Islet precursor cell (in vitro differentiated cells): ENCODE measurements around the gene ABCA10.
A peak's percentile ranks its signal among the peaks of the same experiment; 100 is the strongest.
"Not testable (repeated sequence)": the region's sequence is repeated elsewhere in the genome, so short reads cannot be mapped to it uniquely, and the experiment has no call there.

ENCODE experiments used
- DNase-seq: peaks from one replicate; pipeline ENCODE4 v3.0.0-alpha.2; 2018

Gene ABCA10

GRCh38 chr17:69228018-69228417, 606 bp downstream of the ABCA10 start:
- DNase-seq = no peak

GRCh38 chr17:69227541-69227940, 1.1 kb downstream of the ABCA10 start:
- DNase-seq = no peak

- DNase-seq = no peak
Measured at GRCh38 chr17:69223809-69224208, 4.8 kb downstream of the ABCA10 start.

GRCh38 chr17:69222707-69223258, 5.8 kb downstream of the ABCA10 start:
- no peak for DNase-seq

GRCh38 chr17:69220098-69220497, 8.5 kb downstream of the ABCA10 start:
- DNase-seq = no peak

- no peak for DNase-seq
Measured at GRCh38 chr17:69218986-69219385, 9.6 kb downstream of the ABCA10 start.

GRCh38 chr17:69213059-69213813, 15.4 kb downstream of the ABCA10 start:
- peak; percentile 87 for DNase-seq

- no peak for DNase-seq
Measured at GRCh38 chr17:69208640-69209039, 20.0 kb downstream of the ABCA10 start.

GRCh38 chr17:69207151-69207550, 21.5 kb downstream of the ABCA10 start:
- DNase-seq = no peak

GRCh38 chr17:69198238-69198637, 30.4 kb downstream of the ABCA10 start:
- DNase-seq = no peak

GRCh38 chr17:69196105-69196653, 32.4 kb downstream of the ABCA10 start:
- not testable (repeated sequence) for DNase-seq

GRCh38 chr17:69192754-69193153, 35.9 kb downstream of the ABCA10 start:
- no peak for DNase-seq

GRCh38 chr17:69188796-69189195, 39.8 kb downstream of the ABCA10 start:
- DNase-seq = no peak

GRCh38 chr17:69188064-69188463, 40.6 kb downstream of the ABCA10 start:
- no peak for DNase-seq

- DNase-seq = peak; percentile 51
Measured at GRCh38 chr17:69187294-69187693, 41.3 kb downstream of the ABCA10 start.

- DNase-seq = no peak
Measured at GRCh38 chr17:69179227-69179952, 49.2 kb downstream of the ABCA10 start.

- no peak for DNase-seq
Measured at GRCh38 chr17:69176457-69176795, 52.2 kb downstream of the ABCA10 start.

- no peak for DNase-seq
Measured at GRCh38 chr17:69175625-69176456, 52.8 kb downstream of the ABCA10 start.

GRCh38 chr17:69175262-69175624, 53.4 kb downstream of the ABCA10 start:
- no peak for DNase-seq

GRCh38 chr17:69173118-69173517, 55.5 kb downstream of the ABCA10 start:
- no peak for DNase-seq

- DNase-seq = no peak
Measured at GRCh38 chr17:69170377-69170776, 58.2 kb downstream of the ABCA10 start.

GRCh38 chr17:69168642-69169041, 60.0 kb downstream of the ABCA10 start:
- DNase-seq = not testable (repeated sequence)

- no peak for DNase-seq
Measured at GRCh38 chr17:69166957-69167356, 61.7 kb downstream of the ABCA10 start.
